ENCODE results near the gene DTX1. TPM values are rescaled to one million over a fixed set of nuclear protein-coding genes. Genes with fewer than 3 reads are reported as not detected.
"Not testable (repeated sequence)": the region's sequence is repeated elsewhere in the genome, so short reads cannot be mapped to it uniquely, and the experiment has no call there.

DTX1 gene
- total RNA-seq, 1 experiment from 2014 or later, result 227 TPM

DNA sequence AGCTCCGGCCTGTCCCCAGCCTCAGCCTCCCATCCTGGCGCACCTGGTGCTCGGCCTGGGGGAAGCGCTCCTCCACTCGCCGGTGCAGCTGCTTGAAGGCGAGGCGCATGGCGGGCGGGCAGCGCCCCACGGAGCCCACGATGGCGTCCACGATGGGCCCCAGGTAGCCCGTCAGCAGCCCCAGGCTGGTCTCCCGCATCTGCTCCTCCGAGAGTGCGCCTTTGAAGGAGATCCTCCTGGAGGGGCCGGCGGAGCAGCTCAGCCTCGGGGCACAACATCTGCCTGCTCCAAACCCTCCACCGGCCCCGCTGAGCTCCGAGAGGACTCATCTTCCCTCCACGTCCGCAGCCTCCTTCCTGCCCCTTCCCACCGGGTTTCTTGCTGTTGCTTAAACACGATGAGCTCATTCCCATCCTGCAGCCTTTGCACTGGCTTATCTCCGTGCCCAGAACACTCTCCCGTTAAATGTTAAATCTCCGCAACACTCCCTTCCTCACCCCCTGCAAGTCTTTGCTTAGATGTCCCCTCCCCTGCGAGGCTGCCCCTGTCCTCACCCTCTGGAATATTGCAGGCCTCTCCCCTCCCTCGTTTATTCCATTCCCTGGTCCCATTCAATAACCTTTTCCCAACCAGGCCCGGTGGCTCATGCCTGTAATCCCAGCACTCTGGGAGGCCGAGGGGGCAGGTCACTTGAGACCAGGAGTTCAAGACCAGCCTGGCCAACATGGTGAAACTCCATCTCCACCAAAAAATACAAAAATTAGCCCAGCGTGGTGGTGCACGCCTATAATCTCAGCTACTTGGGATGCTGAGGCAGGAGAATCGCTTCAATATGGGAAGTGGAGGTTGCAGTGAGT, 55.7 kb downstream of the DTX1 start:
- H3K79me2 ChIP-seq (ENCODE audit: low read length), result no peaks in the 10 kb centered on the region
- 0 out of 2 replicates have a peak, but pooled peaks cover 3% of the 10 kb centered on the region for H4K20me1 ChIP-seq (ENCODE audit: insufficient read depth, low read depth, low read length)
- no peaks in the 10 kb centered on the region for H3K27me3 ChIP-seq (ENCODE audit: low read length)
- no peak for DNase-seq
- no peak overlapping the region for H3K4me3 ChIP-seq (ENCODE audit: low read length)
- no peak overlapping the region for H2AFZ ChIP-seq (ENCODE audit: low read length)
- H3K9me2 ChIP-seq (replicated peaks; ENCODE audit: insufficient read depth, low read length), result no peaks in the 10 kb centered on the region
- no peak overlapping the region for H3K27ac ChIP-seq (ENCODE audit: low read length)
- no peaks in the 10 kb centered on the region for H3K36me3 ChIP-seq (ENCODE audit: insufficient read depth, low read length)
- peaks cover 3% of the 10 kb centered on the region for H3K4me1 ChIP-seq (ENCODE audit: low read length)
- no peaks in the 10 kb centered on the region for H3K9me3 ChIP-seq (ENCODE audit: low read length)
- H3K9ac ChIP-seq (ENCODE audit: low read length), result no peak overlapping the region
- H3K4me2 ChIP-seq (ENCODE audit: low read depth, low read length, poor library complexity, severe bottlenecking), result no peak overlapping the region

DNA sequence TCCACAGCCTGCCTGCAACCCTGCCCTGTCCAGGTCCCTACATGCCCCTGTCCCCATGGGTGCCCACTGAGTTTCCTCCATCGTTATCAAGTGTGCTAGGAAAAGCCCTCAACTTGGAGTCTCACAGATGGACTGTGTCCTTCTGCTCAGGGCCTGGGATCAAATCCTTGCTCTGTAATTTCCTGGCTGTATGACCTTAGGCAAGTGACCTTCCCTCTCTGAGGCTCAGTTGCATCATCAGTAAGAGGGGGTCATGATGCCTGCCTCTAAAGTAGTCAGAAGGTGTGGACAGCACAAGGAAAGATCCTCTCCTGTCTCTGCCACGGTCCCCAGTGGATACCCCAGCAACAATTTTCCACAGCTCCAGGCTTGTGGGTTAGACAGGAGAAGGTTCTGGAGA, 56.9 kb downstream of the DTX1 start:
- DNase-seq, result no peak
- no peak overlapping the region for H3K27ac ChIP-seq (ENCODE audit: low read length)
- no peaks in the 10 kb centered on the region for H3K27me3 ChIP-seq (ENCODE audit: low read length)
- no peak overlapping the region for H3K4me2 ChIP-seq (ENCODE audit: low read depth, low read length, poor library complexity, severe bottlenecking)
- H2AFZ ChIP-seq (ENCODE audit: low read length), result no peak overlapping the region
- H3K79me2 ChIP-seq (ENCODE audit: low read length), result no peaks in the 10 kb centered on the region
- no peak overlapping the region for H3K4me3 ChIP-seq (ENCODE audit: low read length)
- H3K9me2 ChIP-seq (replicated peaks; ENCODE audit: insufficient read depth, low read length), result no peaks in the 10 kb centered on the region
- no peaks in the 10 kb centered on the region for H3K9me3 ChIP-seq (ENCODE audit: low read length)
- 0 out of 2 replicates have a peak, but pooled peaks cover 3% of the 10 kb centered on the region for H4K20me1 ChIP-seq (ENCODE audit: insufficient read depth, low read depth, low read length)
- peaks cover 9% of the 10 kb centered on the region for H3K4me1 ChIP-seq (ENCODE audit: low read length)
- H3K9ac ChIP-seq (ENCODE audit: low read length), result no peak overlapping the region
- no peaks in the 10 kb centered on the region for H3K36me3 ChIP-seq (ENCODE audit: insufficient read depth, low read length)

DNA sequence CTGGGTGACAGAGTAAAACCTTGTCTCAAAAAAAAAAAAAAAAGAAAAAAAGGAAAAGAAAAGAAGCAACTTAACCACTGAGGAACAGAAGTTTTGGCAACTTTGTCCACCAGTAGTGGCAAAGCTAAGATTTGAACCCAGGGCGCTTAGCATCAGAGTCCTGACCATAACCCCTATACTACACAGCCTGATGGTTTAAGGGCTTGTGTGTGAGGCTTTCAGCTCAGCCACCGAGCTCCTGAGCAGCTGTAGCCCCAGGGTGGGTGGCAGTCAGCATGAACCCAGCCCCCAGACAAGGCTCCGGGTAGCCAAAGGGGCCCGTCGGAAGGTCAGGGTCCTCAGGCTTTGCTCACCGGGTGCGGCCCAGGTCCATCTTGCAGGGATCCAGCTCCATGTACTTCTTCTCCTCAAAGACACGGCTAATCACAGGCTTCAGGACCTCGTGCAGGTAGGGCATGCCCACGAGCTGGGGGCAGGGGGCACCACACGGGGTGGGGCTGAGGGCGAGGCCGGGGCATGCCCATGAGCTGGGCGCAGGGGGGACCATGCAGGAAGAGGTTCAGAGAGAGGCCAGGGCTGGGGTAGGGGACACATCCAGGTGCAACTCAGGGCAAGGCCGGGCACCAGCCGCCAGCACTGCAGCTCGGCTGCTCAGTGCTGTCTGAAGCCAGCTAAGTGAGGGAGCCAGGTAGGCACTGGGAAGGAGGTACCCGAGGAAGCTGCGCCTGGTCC, 58.1 kb downstream of the DTX1 start:
- H4K20me1 ChIP-seq (ENCODE audit: insufficient read depth, low read depth, low read length), result 0 out of 2 replicates have a peak, but pooled peaks cover 3% of the 10 kb centered on the region
- no peak overlapping the region for H3K4me2 ChIP-seq (ENCODE audit: low read depth, low read length, poor library complexity, severe bottlenecking)
- H3K4me3 ChIP-seq (ENCODE audit: low read length), result no peak overlapping the region
- no peak for DNase-seq
- no peaks in the 10 kb centered on the region for H3K36me3 ChIP-seq (ENCODE audit: insufficient read depth, low read length)
- H3K9ac ChIP-seq (ENCODE audit: low read length), result no peak overlapping the region
- no peaks in the 10 kb centered on the region for H3K9me3 ChIP-seq (ENCODE audit: low read length)
- no peak overlapping the region for H3K27ac ChIP-seq (ENCODE audit: low read length)
- no peak overlapping the region for H2AFZ ChIP-seq (ENCODE audit: low read length)
- no peaks in the 10 kb centered on the region for H3K9me2 ChIP-seq (replicated peaks; ENCODE audit: insufficient read depth, low read length)
- H3K79me2 ChIP-seq (ENCODE audit: low read length), result no peaks in the 10 kb centered on the region
- H3K4me1 ChIP-seq (ENCODE audit: low read length), result peaks cover 9% of the 10 kb centered on the region
- H3K27me3 ChIP-seq (ENCODE audit: low read length), result no peaks in the 10 kb centered on the region

DNA sequence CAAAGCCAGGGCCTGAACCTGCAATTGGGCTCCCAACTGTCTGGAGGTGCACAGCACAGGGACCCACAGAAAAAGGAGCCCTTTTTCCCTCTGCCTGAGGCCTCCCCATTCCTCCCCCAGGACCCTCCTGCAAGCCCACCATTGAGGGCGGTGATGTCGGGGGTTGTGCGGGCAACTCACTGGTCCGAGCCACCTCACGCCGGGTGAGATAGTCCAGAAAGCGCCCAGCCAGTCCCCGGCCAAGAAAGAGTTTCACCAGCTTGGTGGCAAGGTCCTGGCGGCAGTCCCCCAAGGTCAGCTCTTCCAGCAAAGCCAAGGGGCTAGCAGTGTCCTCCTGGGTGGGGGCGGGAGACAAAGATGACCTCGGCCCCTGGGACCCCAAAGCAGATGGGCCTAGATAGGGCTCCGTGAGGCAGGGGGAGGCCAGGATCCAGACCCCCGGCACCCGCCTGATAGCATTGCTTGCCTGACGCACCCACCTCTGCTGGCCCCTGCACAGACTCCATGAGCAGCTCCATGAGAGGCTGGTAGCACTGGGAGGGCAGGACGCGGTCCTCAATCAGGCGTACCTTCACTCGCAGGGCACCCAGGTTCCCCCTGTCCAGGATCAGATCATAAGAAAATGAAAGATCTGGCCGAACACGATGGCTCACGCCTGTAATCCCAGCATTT, 59.1 kb downstream of the DTX1 start:
- Histone ChIP-seq H3K27me3 (ENCODE audit: low read length) (no peaks in the 10 kb centered on the region), H2AFZ (ENCODE audit: low read length) (no peak overlapping the region), H3K9me2 (replicated peaks; ENCODE audit: insufficient read depth, low read length) (no peaks in the 10 kb centered on the region), H3K79me2 (ENCODE audit: low read length) (no peaks in the 10 kb centered on the region), H3K4me2 (ENCODE audit: low read depth, low read length, poor library complexity, severe bottlenecking) (no peak overlapping the region), H3K4me1 (ENCODE audit: low read length) (peaks cover 19% of the 10 kb centered on the region), H3K27ac (ENCODE audit: low read length) (no peak overlapping the region), H4K20me1 (ENCODE audit: insufficient read depth, low read depth, low read length) (0 out of 2 replicates have a peak, but pooled peaks cover 3% of the 10 kb centered on the region), H3K36me3 (ENCODE audit: insufficient read depth, low read length) (no peaks in the 10 kb centered on the region), H3K4me3 (ENCODE audit: low read length) (no peak overlapping the region), H3K9me3 (ENCODE audit: low read length) (no peaks in the 10 kb centered on the region), H3K9ac (ENCODE audit: low read length) (no peak overlapping the region)
- no peak for DNase-seq

DNA sequence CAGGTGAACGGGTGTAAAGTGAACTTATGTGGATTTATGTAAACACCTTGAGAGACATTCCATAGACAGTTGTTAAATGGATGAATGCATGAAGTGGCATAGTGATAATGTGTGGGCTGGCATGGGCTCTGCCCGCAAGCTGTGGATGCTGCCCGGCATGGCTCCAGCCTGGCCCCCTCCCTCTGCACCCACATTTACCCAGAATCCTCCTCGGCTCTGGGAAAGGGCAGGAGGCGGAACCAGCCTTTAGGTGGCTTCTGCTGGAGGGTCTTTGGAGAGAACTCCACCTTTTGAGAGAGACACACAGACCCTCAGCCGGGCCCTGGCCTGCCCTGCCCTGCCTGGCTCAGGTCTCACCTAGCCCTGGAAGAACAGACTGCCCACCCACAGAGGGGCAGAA, 60.3 kb downstream of the DTX1 start:
- Histone ChIP-seq H3K9me2 (replicated peaks; ENCODE audit: insufficient read depth, low read length) (no peaks in the 10 kb centered on the region), H4K20me1 (ENCODE audit: insufficient read depth, low read depth, low read length) (no peaks in the 10 kb centered on the region), H3K4me3 (ENCODE audit: low read length) (no peak overlapping the region)

DNA sequence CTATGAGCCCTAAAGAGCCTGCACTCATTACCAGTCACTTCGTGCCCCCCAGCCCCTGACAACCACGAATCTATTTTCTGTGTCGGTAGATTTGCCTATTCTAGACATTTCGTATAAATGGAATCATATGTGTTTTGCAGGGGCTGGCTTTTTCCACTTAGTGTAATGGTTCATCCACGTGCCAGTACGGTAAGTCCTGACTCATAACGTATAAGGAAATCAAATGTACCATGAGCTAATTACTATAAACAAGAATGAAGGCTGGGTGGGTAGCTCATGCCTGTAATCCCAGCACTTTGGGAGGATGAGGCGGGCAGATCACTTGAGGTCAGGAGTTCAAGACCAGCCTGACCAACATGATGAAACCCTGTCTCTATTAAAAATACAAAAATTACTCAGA, 61.2 kb downstream of the DTX1 start:
- H3K4me1 ChIP-seq (ENCODE audit: low read length), result peaks cover 36% of the 10 kb centered on the region
- H3K4me3 ChIP-seq (ENCODE audit: low read length); H3K4me2 ChIP-seq (ENCODE audit: low read depth, low read length, poor library complexity, severe bottlenecking); H3K36me3 ChIP-seq (ENCODE audit: insufficient read depth, low read length); H3K27me3 ChIP-seq (ENCODE audit: low read length); H3K27ac ChIP-seq (ENCODE audit: low read length); H3K79me2 ChIP-seq (ENCODE audit: low read length); H3K9me2 ChIP-seq (replicated peaks; ENCODE audit: insufficient read depth, low read length); H3K9me3 ChIP-seq (ENCODE audit: low read length); DNase-seq; H4K20me1 ChIP-seq (ENCODE audit: insufficient read depth, low read depth, low read length); H2AFZ ChIP-seq (ENCODE audit: low read length); H3K9ac ChIP-seq (ENCODE audit: low read length): not testable (repeated sequence)

More for the DNA sequence above, 60.3 kb downstream of the DTX1 start:
- H2AFZ ChIP-seq (ENCODE audit: low read length), result no peak overlapping the region
- H3K27ac ChIP-seq (ENCODE audit: low read length), result no peak overlapping the region
- DNase-seq, result no peak
- H3K79me2 ChIP-seq (ENCODE audit: low read length), result no peaks in the 10 kb centered on the region
- H3K4me2 ChIP-seq (ENCODE audit: low read depth, low read length, poor library complexity, severe bottlenecking), result no peak overlapping the region
- peaks cover 32% of the 10 kb centered on the region for H3K4me1 ChIP-seq (ENCODE audit: low read length)
- H3K9me3 ChIP-seq (ENCODE audit: low read length), result no peaks in the 10 kb centered on the region
- no peak overlapping the region for H3K9ac ChIP-seq (ENCODE audit: low read length)
- no peaks in the 10 kb centered on the region for H3K27me3 ChIP-seq (ENCODE audit: low read length)
- no peaks in the 10 kb centered on the region for H3K36me3 ChIP-seq (ENCODE audit: insufficient read depth, low read length)

DNA sequence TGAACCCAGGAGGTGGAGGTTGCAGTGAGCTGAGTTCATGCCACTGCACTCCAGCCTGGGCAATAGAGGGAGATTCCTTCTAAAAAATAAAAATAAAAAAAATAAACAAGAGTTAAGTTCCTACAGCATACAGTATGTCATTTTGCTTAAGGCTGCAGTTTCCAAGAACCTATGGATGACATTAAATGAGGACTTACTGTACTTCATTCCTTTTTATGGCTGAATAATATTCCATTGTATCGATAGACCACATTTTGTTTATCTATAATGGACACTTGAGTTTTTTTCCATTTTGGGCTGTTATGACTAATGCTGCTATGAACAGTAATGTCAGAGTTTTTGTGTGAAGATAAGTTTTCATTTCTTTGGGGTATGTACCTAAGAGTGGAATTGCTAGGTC, 61.6 kb downstream of the DTX1 start:
- Histone ChIP-seq H3K79me2 (ENCODE audit: low read length) (no peaks in the 10 kb centered on the region), H3K9me2 (replicated peaks; ENCODE audit: insufficient read depth, low read length) (no peaks in the 10 kb centered on the region), H3K27ac (ENCODE audit: low read length) (no peak overlapping the region), H3K4me2 (ENCODE audit: low read depth, low read length, poor library complexity, severe bottlenecking) (no peak overlapping the region), H3K27me3 (ENCODE audit: low read length) (no peaks in the 10 kb centered on the region), H3K36me3 (ENCODE audit: insufficient read depth, low read length) (no peaks in the 10 kb centered on the region), H3K4me1 (ENCODE audit: low read length) (peaks cover 36% of the 10 kb centered on the region), H3K4me3 (ENCODE audit: low read length) (no peak overlapping the region), H3K9me3 (ENCODE audit: low read length) (peaks cover 4% of the 10 kb centered on the region), H3K9ac (ENCODE audit: low read length) (no peak overlapping the region), H2AFZ (ENCODE audit: low read length) (no peak overlapping the region), H4K20me1 (ENCODE audit: insufficient read depth, low read depth, low read length) (no peaks in the 10 kb centered on the region)
- no peak for DNase-seq
